DND-41 (cell line): ENCODE results near the gene HSPA12B.

Source experiments
- EZH2 ChIP-seq: IDR thresholded peaks from 3 replicates; pipeline ENCODE4 v1.6.1; 2012; ENCODE audit warnings: borderline replicate concordance, low read depth, mild to moderate bottlenecking, moderate library complexity, low read length, inconsistent platforms; ENCODE audit not compliant: severe bottlenecking
- TF ChIP-seq, protein P1 (sequence below): IDR thresholded peaks from 2 replicates; pipeline ENCODE4 v1.5.1; 2012; ENCODE audit warnings: borderline replicate concordance, low read length, moderate library complexity, mild to moderate bottlenecking; ENCODE audit not compliant: poor library complexity, severe bottlenecking; ENCODE audit errors: extremely low read depth

DNA sequence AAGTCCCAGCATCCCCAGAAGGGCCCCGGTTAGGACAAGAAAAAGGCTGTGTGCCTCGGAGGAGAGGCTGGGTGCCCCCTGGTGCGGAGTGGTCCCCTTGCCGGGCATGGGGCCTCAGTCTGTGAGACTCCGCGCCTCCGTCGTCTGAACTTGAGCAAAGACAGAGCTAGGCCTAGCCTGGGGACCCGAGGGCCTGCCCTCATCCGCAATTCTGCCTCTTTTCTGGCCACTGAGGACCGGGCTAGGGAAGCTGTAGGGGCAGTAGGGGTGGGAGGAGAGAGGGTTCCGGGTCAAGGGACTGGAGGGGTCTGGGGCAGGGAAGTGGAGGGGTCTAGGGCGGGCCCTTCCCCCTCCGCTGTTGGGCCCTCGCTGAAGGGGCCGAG lies 550 bp upstream of the HSPA12B start:
- no peak for TF ChIP-seq EZH2
- TF ChIP-seq, protein P1, sequence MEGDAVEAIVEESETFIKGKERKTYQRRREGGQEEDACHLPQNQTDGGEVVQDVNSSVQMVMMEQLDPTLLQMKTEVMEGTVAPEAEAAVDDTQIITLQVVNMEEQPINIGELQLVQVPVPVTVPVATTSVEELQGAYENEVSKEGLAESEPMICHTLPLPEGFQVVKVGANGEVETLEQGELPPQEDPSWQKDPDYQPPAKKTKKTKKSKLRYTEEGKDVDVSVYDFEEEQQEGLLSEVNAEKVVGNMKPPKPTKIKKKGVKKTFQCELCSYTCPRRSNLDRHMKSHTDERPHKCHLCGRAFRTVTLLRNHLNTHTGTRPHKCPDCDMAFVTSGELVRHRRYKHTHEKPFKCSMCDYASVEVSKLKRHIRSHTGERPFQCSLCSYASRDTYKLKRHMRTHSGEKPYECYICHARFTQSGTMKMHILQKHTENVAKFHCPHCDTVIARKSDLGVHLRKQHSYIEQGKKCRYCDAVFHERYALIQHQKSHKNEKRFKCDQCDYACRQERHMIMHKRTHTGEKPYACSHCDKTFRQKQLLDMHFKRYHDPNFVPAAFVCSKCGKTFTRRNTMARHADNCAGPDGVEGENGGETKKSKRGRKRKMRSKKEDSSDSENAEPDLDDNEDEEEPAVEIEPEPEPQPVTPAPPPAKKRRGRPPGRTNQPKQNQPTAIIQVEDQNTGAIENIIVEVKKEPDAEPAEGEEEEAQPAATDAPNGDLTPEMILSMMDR: no peak
